ENCODE measurements around the gene SMCO2.

The SMCO2 gene

GRCh38 chr12:27477049-27477448 is 30.5 kb downstream of the SMCO2 start:
- Histone ChIP-seq H2AFZ (ENCODE audit: low read length) (no peak overlapping the region), H3K9me2 (replicated peaks; ENCODE audit: insufficient read depth, low read length) (no peaks in the 10 kb centered on the region), H3K79me2 (ENCODE audit: low read length) (no peaks in the 10 kb centered on the region), H4K20me1 (ENCODE audit: insufficient read depth, low read length) (no peaks in the 10 kb centered on the region), H3K9me3 (replicated peaks; ENCODE audit: insufficient read depth, low read length) (no peaks in the 10 kb centered on the region), H3K27me3 (replicated peaks; ENCODE audit: insufficient read depth, low read length) (no peaks in the 10 kb centered on the region), H3K4me3 (ENCODE audit: low read length) (no peak overlapping the region), H3K9ac (ENCODE audit: low read length) (no peak overlapping the region), H3K27ac (ENCODE audit: low read length) (no peak overlapping the region), H3K36me3 (replicated peaks; ENCODE audit: insufficient read depth, low read length) (no peaks in the 10 kb centered on the region), H3F3A (ENCODE audit: insufficient read depth, low read length) (no peaks in the 10 kb centered on the region), H3K4me1 (ENCODE audit: low read length) (no peaks in the 10 kb centered on the region), H3K4me2 (ENCODE audit: low read depth, low read length) (no peak overlapping the region)
- TF ChIP-seq EZH2phosphoT487 (IDR thresholded peaks at IDR 0.05; ENCODE audit: low read length) (no peak), EZH2 (optimal IDR thresholded peaks at IDR 0.05; ENCODE audit: low read depth, low read length) (no peak), CTCF (IDR thresholded peaks at IDR 0.05; ENCODE audit: low read length) (no peak)
- DNase-seq, result no peak

- Histone ChIP-seq H3K27me3 (replicated peaks; ENCODE audit: insufficient read depth, low read length) (no peaks in the 10 kb centered on the region), H3K4me3 (ENCODE audit: low read length) (no peak overlapping the region), H3K36me3 (replicated peaks; ENCODE audit: insufficient read depth, low read length) (no peaks in the 10 kb centered on the region), H3K4me2 (ENCODE audit: low read depth, low read length) (no peak overlapping the region), H3K9ac (ENCODE audit: low read length) (no peak overlapping the region), H4K20me1 (ENCODE audit: insufficient read depth, low read length) (no peaks in the 10 kb centered on the region), H3K79me2 (ENCODE audit: low read length) (no peaks in the 10 kb centered on the region), H3F3A (ENCODE audit: insufficient read depth, low read length) (no peaks in the 10 kb centered on the region), H3K9me2 (replicated peaks; ENCODE audit: insufficient read depth, low read length) (no peaks in the 10 kb centered on the region), H3K4me1 (ENCODE audit: low read length) (no peaks in the 10 kb centered on the region), H2AFZ (ENCODE audit: low read length) (no peak overlapping the region), H3K27ac (ENCODE audit: low read length) (no peak overlapping the region), H3K9me3 (replicated peaks; ENCODE audit: insufficient read depth, low read length) (no peaks in the 10 kb centered on the region)
- DNase-seq, result no peak
- TF ChIP-seq EZH2 (optimal IDR thresholded peaks at IDR 0.05; ENCODE audit: low read depth, low read length), result no peak
- no peak for TF ChIP-seq EZH2phosphoT487 (IDR thresholded peaks at IDR 0.05; ENCODE audit: low read length)
- TF ChIP-seq CTCF (IDR thresholded peaks at IDR 0.05; ENCODE audit: low read length), result no peak
Observed at GRCh38 chr12:27478949-27479348, 32.4 kb downstream of the SMCO2 start.

DNA sequence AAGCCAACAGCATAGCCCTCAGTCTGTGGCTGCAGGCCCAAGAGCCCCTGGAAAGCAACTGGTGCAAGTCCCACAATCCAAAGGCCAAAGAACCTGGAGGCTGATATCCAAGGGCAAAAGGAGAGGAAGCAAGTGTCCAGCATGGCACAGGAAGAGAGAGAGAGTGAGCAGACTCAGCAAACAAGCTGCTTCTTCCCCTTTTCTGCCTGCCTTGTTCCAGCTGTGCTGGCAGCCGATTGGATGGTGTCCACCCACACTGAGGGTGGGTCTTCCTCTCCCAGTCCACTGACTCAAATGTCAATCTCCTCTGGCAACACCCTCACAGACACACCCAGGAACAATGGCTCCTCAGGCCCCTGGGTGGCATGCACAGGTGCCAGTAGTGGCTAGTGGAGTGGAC is 33.5 kb downstream of the SMCO2 start:
- Histone ChIP-seq H4K20me1 (ENCODE audit: insufficient read depth, low read length) (no peaks in the 10 kb centered on the region), H3K4me1 (ENCODE audit: low read length) (no peaks in the 10 kb centered on the region), H3K9me2 (replicated peaks; ENCODE audit: insufficient read depth, low read length) (no peaks in the 10 kb centered on the region), H3K36me3 (replicated peaks; ENCODE audit: insufficient read depth, low read length) (no peaks in the 10 kb centered on the region), H3K4me3 (ENCODE audit: low read length) (no peak overlapping the region), H3K27ac (ENCODE audit: low read length) (no peak overlapping the region), H3K9ac (ENCODE audit: low read length) (no peak overlapping the region), H3F3A (ENCODE audit: insufficient read depth, low read length) (no peaks in the 10 kb centered on the region), H3K27me3 (replicated peaks; ENCODE audit: insufficient read depth, low read length) (no peaks in the 10 kb centered on the region), H3K9me3 (replicated peaks; ENCODE audit: insufficient read depth, low read length) (no peaks in the 10 kb centered on the region), H3K79me2 (ENCODE audit: low read length) (no peaks in the 10 kb centered on the region), H3K4me2 (ENCODE audit: low read depth, low read length) (no peak overlapping the region), H2AFZ (ENCODE audit: low read length) (no peak overlapping the region)
- no peak for DNase-seq
- no peak for TF ChIP-seq CTCF (IDR thresholded peaks at IDR 0.05; ENCODE audit: low read length)
- no peak for TF ChIP-seq EZH2phosphoT487 (IDR thresholded peaks at IDR 0.05; ENCODE audit: low read length)
- TF ChIP-seq EZH2 (optimal IDR thresholded peaks at IDR 0.05; ENCODE audit: low read depth, low read length), result no peak

Measured in MM.1S (cell line).